Activated CD8-positive, alpha-beta T cell treated with anti-CD3 and anti-CD28 coated beads, Interleukin-2, amount 10 ng/mL, durations not matched to agents 7 days and 5 days (primary cell): ENCODE measurements around the gene ARSI. TPM values are rescaled to one million over a fixed set of nuclear protein-coding genes. Genes with fewer than 3 reads are reported as not detected.

ENCODE experiments used
- ATAC-seq: fragments of 150-1000 bp; cut with Tn5 transposase; one replicate; pipeline ENCODE4 v1.10.0; 2021; ENCODE audit warnings: moderate library complexity
- CTCF ChIA-PET: fragments of 350-600 bp; sonication (Branson Sonifier 250); formaldehyde crosslinking; loops from one replicate; lab custom pipeline; 2021; ENCODE audit warnings: antibody characterized with exemption; lab: Charles Lee
- POLR2A ChIA-PET: fragments of 350-600 bp; sonication (Branson Sonifier 250); formaldehyde crosslinking; loops from one replicate; lab custom pipeline; 2021; ENCODE audit warnings: antibody characterized with exemption; lab: Charles Lee
- DNase-seq: peaks from one replicate; pipeline ENCODE4 v3.0.0-alpha.2; 2020
- H3K27ac Mint-ChIP-seq: one replicate; pipeline ENCODE4 v1.8.0; 2021; ENCODE audit warnings: mild to moderate bottlenecking, mixed read lengths
- H3K27me3 Mint-ChIP-seq: one replicate; pipeline ENCODE4 v1.8.0; 2021; ENCODE audit warnings: low read depth, mixed read lengths
- H3K36me3 Mint-ChIP-seq: one replicate; pipeline ENCODE4 v1.8.0; 2021; ENCODE audit warnings: low read depth, mixed read lengths
- H3K4me1 Mint-ChIP-seq: one replicate; pipeline ENCODE4 v1.8.0; 2021; ENCODE audit warnings: low read depth, mixed read lengths
- H3K4me3 Mint-ChIP-seq: one replicate; pipeline ENCODE4 v1.8.0; 2021; ENCODE audit warnings: mild to moderate bottlenecking, mixed read lengths
- H3K9me3 Mint-ChIP-seq: one replicate; pipeline ENCODE4 v1.8.0; 2022; ENCODE audit warnings: mixed read lengths; ENCODE audit not compliant: insufficient read depth
- total RNA-seq, 2 experiments: library from RNA; stranded (reverse); gene quantifications; one replicate each; pipeline ENCODE4 v1.2.3, GENCODE V29; 2021

ARSI gene
- total RNA-seq, 2 experiments from 2014 or later: not detected

GRCh38 chr5:150304481-150305081 is 1.9 kb upstream of the ARSI start:
- DNase-seq (no peak), ATAC-seq (no peak)
- no peak overlapping the region for H3K27ac Mint-ChIP-seq
- POLR2A ChIA-PET: no interaction called here
- CTCF ChIA-PET: no interaction called here
- peaks cover 49% of the 10 kb centered on the region for H3K27me3 Mint-ChIP-seq
- no peaks in the 10 kb centered on the region for H3K36me3 Mint-ChIP-seq
- no peaks in the 10 kb centered on the region for H3K9me3 Mint-ChIP-seq
- no peak overlapping the region for H3K4me3 Mint-ChIP-seq
- H3K4me1 Mint-ChIP-seq: no peaks in the 10 kb centered on the region

GRCh38 chr5:150303660-150304386 is 1.1 kb upstream of the ARSI start:
- no peak for ATAC-seq
- Mint-ChIP-seq H3K4me3 (no peak overlapping the region), H3K36me3 (no peaks in the 10 kb centered on the region), H3K9me3 (no peaks in the 10 kb centered on the region), H3K4me1 (no peaks in the 10 kb centered on the region), H3K27ac (no peak overlapping the region), H3K27me3 (peaks cover 53% of the 10 kb centered on the region)
- POLR2A ChIA-PET: no interaction called here
- CTCF ChIA-PET: no interaction called here
- DNase-seq: no peak

- Mint-ChIP-seq H3K4me1 (no peaks in the 10 kb centered on the region), H3K27me3 (peaks cover 52% of the 10 kb centered on the region), H3K36me3 (no peaks in the 10 kb centered on the region), H3K4me3 (no peak overlapping the region), H3K27ac (no peak overlapping the region), H3K9me3 (no peaks in the 10 kb centered on the region)
- ChIA-PET POLR2A (no interaction called here), CTCF (no interaction called here)
- ATAC-seq (no peak), DNase-seq (no peak)
These were observed 438 bp upstream of the ARSI start for GRCh38 chr5:150303070-150303615.

DNA sequence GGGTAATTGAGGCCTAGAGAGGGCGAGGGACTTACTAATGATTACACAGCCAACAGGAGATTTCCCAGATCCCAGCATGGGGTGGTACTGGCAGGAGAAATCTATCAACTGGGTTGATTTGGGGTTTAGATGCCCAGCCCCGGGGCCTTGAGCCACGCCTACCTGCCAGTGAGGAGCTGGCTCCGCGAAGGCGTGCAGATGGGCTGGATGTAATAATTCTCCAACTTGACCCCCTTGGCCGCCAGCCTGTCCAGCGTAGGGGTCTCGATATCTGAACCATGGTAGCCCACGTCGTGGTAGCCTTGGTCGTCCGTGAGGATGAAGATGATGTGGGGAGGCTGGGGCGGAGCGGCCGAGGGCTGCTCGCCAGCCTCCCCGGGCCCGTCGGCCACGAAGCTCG is 804 bp downstream of the ARSI start:
- Mint-ChIP-seq H3K27ac (no peak overlapping the region), H3K36me3 (no peaks in the 10 kb centered on the region), H3K27me3 (peaks cover 48% of the 10 kb centered on the region), H3K4me1 (no peaks in the 10 kb centered on the region), H3K9me3 (no peaks in the 10 kb centered on the region), H3K4me3 (no peak overlapping the region)
- no peak for DNase-seq
- ChIA-PET CTCF (no interaction called here), POLR2A (no interaction called here)
- ATAC-seq: no peak

DNA sequence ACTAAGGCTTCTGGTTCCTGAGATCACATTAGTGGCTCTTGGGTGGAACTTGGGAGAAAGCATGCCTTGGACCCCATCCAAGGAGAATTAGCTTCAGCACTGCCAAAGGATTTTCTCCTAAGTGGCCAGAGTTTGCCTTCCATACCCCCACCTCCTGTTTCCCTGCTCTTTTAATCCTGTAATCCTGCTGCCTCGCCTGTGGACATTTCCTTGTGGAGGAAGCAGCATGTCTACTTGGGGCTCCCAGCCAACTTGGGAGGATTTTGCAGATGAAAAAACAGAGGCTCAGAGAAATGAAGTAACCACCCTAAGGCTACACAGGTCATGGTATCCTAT is 1.6 kb downstream of the ARSI start:
- ATAC-seq (no peak), DNase-seq (no peak)
- Mint-ChIP-seq H3K27ac (no peak overlapping the region), H3K4me3 (no peak overlapping the region), H3K36me3 (no peaks in the 10 kb centered on the region), H3K9me3 (no peaks in the 10 kb centered on the region), H3K4me1 (no peaks in the 10 kb centered on the region), H3K27me3 (peaks cover 48% of the 10 kb centered on the region)
- ChIA-PET CTCF (interaction anchor here (0.5 to 1.8 kb wide), 2 partner anchors 49 to 735 kb away, joined by 3 to 6 read pairs; no protein-coding TSS in a partner anchor), POLR2A (no interaction called here)

GRCh38 chr5:150300496-150301169 is 2.1 kb downstream of the ARSI start:
- Mint-ChIP-seq H3K36me3 (no peaks in the 10 kb centered on the region), H3K27me3 (peaks cover 45% of the 10 kb centered on the region), H3K9me3 (no peaks in the 10 kb centered on the region), H3K4me3 (no peak overlapping the region), H3K27ac (no peak overlapping the region), H3K4me1 (no peaks in the 10 kb centered on the region)
- ATAC-seq (no peak), DNase-seq (no peak)
- ChIA-PET CTCF (interaction anchor here (0.5 to 1.8 kb wide), 2 partner anchors 50 to 735 kb away, joined by 3 to 6 read pairs; no protein-coding TSS in a partner anchor), POLR2A (no interaction called here)

GRCh38 chr5:150299571-150300327 is 3.0 kb downstream of the ARSI start:
- CTCF ChIA-PET: interaction anchor here (0.8 to 1.8 kb wide), 2 partner anchors 9 to 50 kb away, joined by 3 to 6 read pairs; no protein-coding TSS in a partner anchor
- Mint-ChIP-seq H3K27me3 (peaks cover 40% of the 10 kb centered on the region), H3K9me3 (no peaks in the 10 kb centered on the region), H3K27ac (no peak overlapping the region), H3K4me1 (no peaks in the 10 kb centered on the region), H3K4me3 (no peak overlapping the region), H3K36me3 (no peaks in the 10 kb centered on the region)
- DNase-seq (no peak), ATAC-seq (no peak)
- POLR2A ChIA-PET: no interaction called here

DNA sequence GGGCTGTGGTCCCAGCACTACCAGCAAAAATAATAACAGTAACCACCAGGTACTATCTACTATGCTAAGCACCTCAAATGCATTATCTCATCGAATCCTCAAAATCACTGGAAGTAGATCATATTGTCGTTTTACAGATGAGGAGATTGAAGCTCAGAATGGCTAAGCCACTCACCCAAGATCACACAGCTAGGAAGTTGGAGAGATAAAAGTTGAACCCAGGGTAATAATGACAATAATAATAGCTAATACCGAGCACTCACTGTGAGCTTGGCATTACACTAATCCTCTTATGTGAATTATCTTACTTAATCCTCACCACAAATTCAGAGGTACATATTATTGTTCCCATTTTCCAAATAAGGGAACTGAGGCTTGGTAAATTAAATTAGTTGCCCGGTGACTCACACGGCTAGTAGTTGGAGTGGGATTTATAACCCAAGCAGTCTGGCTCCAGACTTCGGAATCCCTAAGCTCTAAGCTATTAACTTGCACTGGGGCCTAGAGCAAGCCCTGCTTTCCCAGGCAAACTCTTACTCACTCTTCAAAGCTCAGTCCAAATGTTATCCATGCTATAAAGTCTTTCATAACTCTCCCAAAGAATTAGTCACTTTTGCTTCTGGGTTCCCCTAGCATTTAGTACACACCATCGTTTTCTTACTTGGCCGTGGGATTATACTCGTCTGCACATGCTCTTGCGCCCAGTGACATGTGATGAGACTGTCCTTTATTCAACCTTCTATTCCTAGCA is 3.8 kb downstream of the ARSI start:
- ChIA-PET CTCF (no interaction called here), POLR2A (no interaction called here)
- Mint-ChIP-seq H3K4me3 (no peak overlapping the region), H3K36me3 (no peaks in the 10 kb centered on the region), H3K27me3 (peaks cover 35% of the 10 kb centered on the region), H3K27ac (no peak overlapping the region), H3K4me1 (no peaks in the 10 kb centered on the region), H3K9me3 (no peaks in the 10 kb centered on the region)
- DNase-seq (no peak), ATAC-seq (no peak)

GRCh38 chr5:150297934-150298595 is 4.6 kb downstream of the ARSI start:
- H3K27ac Mint-ChIP-seq: no peak overlapping the region

GRCh38 chr5:150297236-150297890 is 5.3 kb downstream of the ARSI start:
- CTCF ChIA-PET: no interaction called here
- H3K27ac Mint-ChIP-seq: no peak overlapping the region
- DNase-seq (no peak), ATAC-seq (no peak)
- no peaks in the 10 kb centered on the region for H3K36me3 Mint-ChIP-seq
- no peak overlapping the region for H3K4me3 Mint-ChIP-seq
- H3K9me3 Mint-ChIP-seq: no peaks in the 10 kb centered on the region
- POLR2A ChIA-PET: no interaction called here
- no peaks in the 10 kb centered on the region for H3K4me1 Mint-ChIP-seq
- H3K27me3 Mint-ChIP-seq: peaks cover 25% of the 10 kb centered on the region

More at GRCh38 chr5:150297934-150298595, 4.6 kb downstream of the ARSI start:
- no peaks in the 10 kb centered on the region for H3K4me1 Mint-ChIP-seq
- ChIA-PET POLR2A (no interaction called here), CTCF (no interaction called here)
- H3K27me3 Mint-ChIP-seq: peaks cover 27% of the 10 kb centered on the region
- H3K36me3 Mint-ChIP-seq: no peaks in the 10 kb centered on the region
- DNase-seq: no peak
- ATAC-seq: no peak
- no peak overlapping the region for H3K4me3 Mint-ChIP-seq
- no peaks in the 10 kb centered on the region for H3K9me3 Mint-ChIP-seq
